GM12878 (cell line): ENCODE data around the gene TNFAIP2. TPM values are rescaled to one million over a fixed set of nuclear protein-coding genes. Genes with fewer than 3 reads are reported as not detected.
A peak's percentile ranks its signal among the peaks of the same experiment; 100 is the strongest.

Experiments used
- ATAC-seq: fragments of 200-7000 bp; cut with Tn5 transposase; 3 replicates; pipeline ENCODE4 v1.9.1; 2020; ENCODE audit warnings: mild to moderate bottlenecking, moderate library complexity
- BruUV-seq: library from RNA; stranded (reverse); fragments of 400-500 nt; replicated peaks from 2 replicates; lab custom pipeline; 2021; lab: Mats Ljungman, UMichigan
- CTCF ChIA-PET: fragments of 300-600 bp; sonication (Branson Sonifier 250); formaldehyde crosslinking; extraction: SDS; loops from one replicate; lab custom pipeline; 2021; ENCODE audit warnings: inconsistent platforms; lab: Yijun Ruan, JAX
- POLR2A ChIA-PET: fragments of 350-600 bp; formaldehyde crosslinking; extraction: SDS; loops from one replicate; lab custom pipeline; 2021; ENCODE audit warnings: inconsistent platforms; lab: Charles Lee
- RAD21 ChIA-PET: fragments of 300-600 bp; sonication (Branson Sonifier 250); formaldehyde crosslinking; loops from one replicate; lab custom pipeline; 2023; ENCODE audit warnings: antibody characterized with exemption; ENCODE audit not compliant: unreplicated experiment; lab: Charles Lee
- SMC1A ChIA-PET: fragments of 300-600 bp; sonication (Branson Sonifier 250); formaldehyde crosslinking; loops from one replicate; lab custom pipeline; 2023; ENCODE audit not compliant: unreplicated experiment, uncharacterized antibody; lab: Charles Lee
- DNase-seq: peaks from one replicate; pipeline ENCODE4 v3.0.0-alpha.2; 2011; ENCODE audit warnings: low read depth, low spot score
- FAIRE-seq: peaks from 3 replicates; lab custom pipeline; 2011; peaks lifted over from hg19 to GRCh38; lab: Jason Lieb, UNC
- H2AFZ ChIP-seq: 2 replicates; pipeline ENCODE4 v1.6.0; 2011; ENCODE audit warnings: low read depth, low read length, control low read depth; ENCODE audit not compliant: control insufficient read depth
- H3K27ac ChIP-seq: 2 replicates; pipeline ENCODE4 v1.5.1; 2011; ENCODE audit warnings: control low read depth; ENCODE audit not compliant: control insufficient read depth, insufficient read depth
- H3K27me3 ChIP-seq, 2 experiments: replicated peaks in 1 of 2; 2 replicates each; pipeline versions ENCODE4 v1.6.0 to v1.6.1; 2011; ENCODE audit warnings: low read length in 1 of 2; ENCODE audit not compliant: control insufficient read depth in 2 of 2, insufficient read depth in 2 of 2
- H3K36me3 ChIP-seq, 2 experiments: 2 replicates each; pipeline ENCODE4 v1.5.1; 2011; ENCODE audit warnings: low read length in 1 of 2; ENCODE audit not compliant: control insufficient read depth in 2 of 2, insufficient read depth in 2 of 2
- H3K4me1 ChIP-seq: 2 replicates; pipeline ENCODE4 v1.6.1; 2011; ENCODE audit warnings: mild to moderate bottlenecking, low read length, moderate library complexity, mixed read lengths; ENCODE audit not compliant: control insufficient read depth, insufficient read depth
- H3K4me2 ChIP-seq: 2 replicates; pipeline ENCODE4 v1.6.0; 2011; ENCODE audit warnings: control low read depth; ENCODE audit not compliant: control insufficient read depth, insufficient read depth
- H3K4me3 ChIP-seq: fragments of 200-600 bp; sonication (generic); 2 replicates; pipeline ENCODE4 v1.5.1; 2016
- H3K79me2 ChIP-seq: 2 replicates; pipeline ENCODE4 v1.6.0; 2011; ENCODE audit warnings: low read length; ENCODE audit not compliant: control insufficient read depth, insufficient read depth
- H3K9ac ChIP-seq: 2 replicates; pipeline ENCODE4 v1.8.0; 2011; ENCODE audit warnings: low read length, control low read depth, mixed read lengths; ENCODE audit not compliant: control insufficient read depth, insufficient read depth
- H3K9me3 ChIP-seq: replicated peaks from 3 replicates; pipeline ENCODE4 v1.5.1; 2011; ENCODE audit warnings: mild to moderate bottlenecking, low read length; ENCODE audit not compliant: control insufficient read depth, insufficient read depth
- H4K20me1 ChIP-seq: 2 replicates; pipeline ENCODE4 v1.6.0; 2011; ENCODE audit not compliant: control insufficient read depth, insufficient read depth
- ASH2L ChIP-seq: fragments of 300-600, 200-600 bp; sonication (generic); IDR thresholded peaks from 2 replicates; pipeline ENCODE4 v1.6.1; 2017; ENCODE audit warnings: low read depth, mild to moderate bottlenecking, borderline replicate concordance
- CUX1 ChIP-seq: IDR thresholded peaks from 2 replicates; pipeline ENCODE4 v1.6.1; 2012; ENCODE audit warnings: improper control_type of control experiment, low read depth, low read length; ENCODE audit not compliant: insufficient replicate concordance
- EGR1 ChIP-seq, 2 experiments: IDR thresholded peaks; 1 replicate in 1 of 2; 2 replicates in 1 of 2; pipeline ENCODE4 v1.6.1; 2011 to 2012; ENCODE audit warnings: low read depth in 2 of 2, low read length in 2 of 2, borderline replicate concordance in 1 of 2, mild to moderate bottlenecking in 1 of 2, moderate library complexity in 1 of 2
- GATAD2B ChIP-seq: fragments of 450-650 bp; conservative IDR thresholded peaks from 2 replicates; pipeline ENCODE4 v1.6.1; 2017; ENCODE audit warnings: low read depth, mild to moderate bottlenecking, moderate library complexity
- IKZF1 ChIP-seq: fragments of 450-650 bp; conservative IDR thresholded peaks from 2 replicates; pipeline ENCODE4 v1.6.1; 2017; ENCODE audit warnings: antibody characterized with exemption, mild to moderate bottlenecking
- IRF3 ChIP-seq: fragments of 450-650 bp; IDR thresholded peaks from 2 replicates; pipeline ENCODE4 v1.6.1; 2014; ENCODE audit warnings: mild to moderate bottlenecking
- NFYB ChIP-seq: IDR thresholded peaks from 2 replicates; pipeline ENCODE4 v1.6.1; 2011; ENCODE audit warnings: low read depth, mild to moderate bottlenecking, low read length, improper control_type of control experiment, moderate library complexity; ENCODE audit not compliant: insufficient read depth
- NR2C1 ChIP-seq: fragments of 450-650 bp; IDR thresholded peaks from 2 replicates; pipeline ENCODE4 v1.6.1; 2017; ENCODE audit warnings: antibody characterized with exemption, mild to moderate bottlenecking, moderate library complexity
- NR2F1 ChIP-seq: fragments of 450-650 bp; conservative IDR thresholded peaks from 2 replicates; pipeline ENCODE4 v1.6.1; 2017; ENCODE audit warnings: mild to moderate bottlenecking
- PAX5 ChIP-seq: IDR thresholded peaks from 2 replicates; pipeline ENCODE4 v1.6.1; 2011; ENCODE audit warnings: low read depth, low read length, borderline replicate concordance
- RELB ChIP-seq: fragments of 450-650 bp; IDR thresholded peaks from 2 replicates; pipeline ENCODE4 v1.6.1; 2017; ENCODE audit warnings: low read depth, mild to moderate bottlenecking, moderate library complexity
- RUNX3 ChIP-seq: IDR thresholded peaks from 2 replicates; pipeline ENCODE4 v1.6.1; 2012; ENCODE audit warnings: low read length, inconsistent platforms
- SUPT20H ChIP-seq: IDR thresholded peaks from 2 replicates; pipeline ENCODE4 v1.6.1; 2011; ENCODE audit warnings: low read depth, mild to moderate bottlenecking, low read length, moderate library complexity, borderline replicate concordance; ENCODE audit not compliant: control insufficient read depth
- TCF7 ChIP-seq: IDR thresholded peaks from 2 replicates; pipeline ENCODE4 v1.6.1; 2014; ENCODE audit warnings: antibody characterized with exemption, borderline replicate concordance
- WGBS: methylation state at CpG from one replicate; pipeline ENCODE4 v1.1.6; 2016; ENCODE audit warnings: low lambda C conversion rate; ENCODE audit not compliant: insufficient replicate concordance, insufficient coverage; ENCODE audit errors: missing lambda C conversion rate; 5-methylcytosine and 5-hydroxymethylcytosine counted together
- in situ Hi-C: fragments of 300-500 bp; cut with MboI; formaldehyde crosslinking; loops from 9 replicates; pipeline ENCODE4 v1.14.3; 2018; ENCODE audit warnings: mixed read lengths
- intact Hi-C: fragments of 100-400 bp; cut with micrococcal nuclease; formaldehyde crosslinking; loops from one replicate; pipeline ENCODE4 v1.14.2; 2022; ENCODE audit not compliant: unreplicated experiment
- polyA plus RNA-seq, 11 experiments: library from polyadenylated mRNA; depleted of rRNA in 4 of 11; unstranded in 6 of 11; stranded (reverse) in 5 of 11; fragments of >200 nt; fragmentation: Nextera tagmentation in 4 of 11; fragmentation: Illumina TruSeq in 1 of 11; extraction: Ambion mirVana in 4 of 11; extraction: Trizol in 1 of 11; gene quantifications; 1 replicate in 1 of 11; 2 replicates in 10 of 11; pipeline versions ENCODE4 v1.2.1 to v1.2.3, GENCODE V29; 2011 to 2016; ENCODE audit warnings: inconsistent platforms in 2 of 11, missing spikeins in 2 of 11, low read depth in 1 of 11
- total RNA-seq, 4 experiments: library from RNA; depleted of rRNA in 3 of 4; stranded (reverse); fragments of >200 nt in 3 of 4; fragmentation: Illumina TruSeq in 1 of 4; extraction: Trizol in 1 of 4; gene quantifications; 2 replicates each; pipeline versions ENCODE4 v1.2.1 to v1.2.3, GENCODE V29; 2013 to 2021

Gene TNFAIP2
- total and polyA plus RNA-seq, 10 of the 15 experiments (the other 5 are each of a cell fraction or from before 2014, with no cell fraction given), result 7.1 to 150 (median 74.5) TPM

GRCh38 chr14:103073876-103074728, 49.2 kb upstream of the TNFAIP2 start:
- no peak for DNase-seq
- no peak overlapping the region for H2AFZ ChIP-seq
- TF ChIP-seq RUNX3, result 0 out of 2 replicates have a peak, but pooled peaks have one; percentile 20
- 0 out of 3 replicates have a peak, but pooled peaks of 1 of the 2 experiments have one; percentile 19 for TF ChIP-seq EGR1 (IDR thresholded peaks at IDR 0.05; ENCODE audit: borderline replicate concordance in 1 of 2, low read depth in 2 of 2, low read length in 2 of 2)
- TF ChIP-seq IRF3, result no peak
- 0 out of 2 replicates have a peak, but pooled peaks have one; percentile 39 for TF ChIP-seq PAX5
- TF ChIP-seq NFYB, result no peak
- TF ChIP-seq TCF7, result no peak
- 0 out of 2 replicates have a peak, but pooled peaks have one; percentile 14 for TF ChIP-seq NR2F1
- TF ChIP-seq SUPT20H, result no peak
- no peak for TF ChIP-seq RELB
- no peak for TF ChIP-seq IKZF1
- no peak for TF ChIP-seq NR2C1
- TF ChIP-seq CUX1, result no peak
- TF ChIP-seq GATAD2B, result no peak
- no peak for TF ChIP-seq ASH2L

More at GRCh38 chr14:103073876-103074728, 49.2 kb upstream of the TNFAIP2 start:
- Histone ChIP-seq H3K27me3 (no peaks in the 10 kb centered on the region; a peak in 2 of 4 replicates), H3K9ac (no peak overlapping the region), H3K4me2 (no peak overlapping the region), H3K36me3 (no peaks in the 10 kb centered on the region), H3K4me3 (no peak overlapping the region), H3K27ac (no peak overlapping the region), H3K9me3 (no peaks in the 10 kb centered on the region), H3K4me1 (peaks cover 8% of the 10 kb centered on the region), H3K79me2 (no peaks in the 10 kb centered on the region), H4K20me1 (no peaks in the 10 kb centered on the region)
- FAIRE-seq, result no peak
- in situ Hi-C loops (no loop called here), intact Hi-C loops (no loop called here)
- no TSS peak for BruUV-seq
- WGBS, result 38% methylated on average over 21 of the region's 21 CpGs
- ChIA-PET RAD21 (interaction anchor here (0.9 to 2.3 kb wide), 12 partner anchors 12 to 381 kb away, joined by 3 to 14 read pairs (median 5); no protein-coding TSS in a partner anchor), SMC1A (interaction anchor here (0.7 to 2.2 kb wide), 11 partner anchors 9 to 425 kb away, joined by 3 to 7 read pairs (median 3); no protein-coding TSS in a partner anchor), POLR2A (no interaction called here), CTCF (interaction anchor here (0.6 to 4.3 kb wide), 15 partner anchors 20 to 498 kb away, joined by 3 to 25 read pairs (median 4); partner anchors contain the start of gene EXOC3L4)
- ATAC-seq, result peak; percentile 30
